Mucosa of stomach (tissue), 1 donor: ENCODE measurements around the gene ST3GAL2.

ENCODE experiments used
- H3K27me3 ChIP-seq: one replicate; pipeline ENCODE4 v1.7.0; 2013; ENCODE audit warnings: mild to moderate bottlenecking, low read length; ENCODE audit not compliant: control insufficient read depth, insufficient read depth
- H3K36me3 ChIP-seq: one replicate; pipeline ENCODE4 v1.7.0; 2013; ENCODE audit warnings: low read length; ENCODE audit not compliant: control insufficient read depth, insufficient read depth
- H3K4me1 ChIP-seq: one replicate; pipeline ENCODE4 v1.7.0; 2013; ENCODE audit warnings: mild to moderate bottlenecking, low read length; ENCODE audit not compliant: control insufficient read depth, insufficient read depth
- H3K4me3 ChIP-seq: one replicate; pipeline ENCODE4 v1.7.0; 2013; ENCODE audit warnings: low read length
- H3K9ac ChIP-seq: one replicate; pipeline ENCODE4 v1.7.0; 2013; ENCODE audit warnings: mild to moderate bottlenecking, low read length, moderate library complexity
- H3K9me3 ChIP-seq: one replicate; pipeline ENCODE4 v1.7.0; 2013; ENCODE audit warnings: mild to moderate bottlenecking, low read length, moderate library complexity; ENCODE audit not compliant: control insufficient read depth
- donor health status: Pancreatic carcinoma.

Gene ST3GAL2

GRCh38 chr16:70441406-70441990 is 2.6 kb upstream of the ST3GAL2 start:
- peaks cover 11% of the 10 kb centered on the region for H3K27me3 ChIP-seq
- H3K9ac ChIP-seq: no peak overlapping the region
- H3K4me3 ChIP-seq: no peak overlapping the region
- no peaks in the 10 kb centered on the region for H3K9me3 ChIP-seq
- H3K36me3 ChIP-seq: no peaks in the 10 kb centered on the region
- peaks cover 16% of the 10 kb centered on the region for H3K4me1 ChIP-seq

- Histone ChIP-seq H3K4me1 (peaks cover 16% of the 10 kb centered on the region), H3K9me3 (no peaks in the 10 kb centered on the region), H3K27me3 (peaks cover 11% of the 10 kb centered on the region), H3K4me3 (no peak overlapping the region), H3K9ac (peak overlapping the region; percentile 58), H3K36me3 (no peaks in the 10 kb centered on the region)
Measured at GRCh38 chr16:70440009-70440692, 1.3 kb upstream of the ST3GAL2 start.

- Histone ChIP-seq H3K4me1 (peaks cover 20% of the 10 kb centered on the region), H3K9ac (peak overlapping the region; percentile 56), H3K36me3 (no peaks in the 10 kb centered on the region), H3K4me3 (no peak overlapping the region), H3K27me3 (peaks cover 11% of the 10 kb centered on the region), H3K9me3 (no peaks in the 10 kb centered on the region)
Measured at GRCh38 chr16:70438585-70438968, 323 bp downstream of the ST3GAL2 start.

GRCh38 chr16:70437582-70438557 is 1.0 kb downstream of the ST3GAL2 start:
- H3K36me3 ChIP-seq: no peaks in the 10 kb centered on the region
- no peaks in the 10 kb centered on the region for H3K9me3 ChIP-seq
- H3K4me3 ChIP-seq: no peak overlapping the region
- H3K4me1 ChIP-seq: peaks cover 27% of the 10 kb centered on the region
- H3K27me3 ChIP-seq: peaks cover 11% of the 10 kb centered on the region
- peak overlapping the region; percentile 56 for H3K9ac ChIP-seq

GRCh38 chr16:70437017-70437581 is 1.8 kb downstream of the ST3GAL2 start:
- Histone ChIP-seq H3K9ac (no peak overlapping the region), H3K4me1 (peaks cover 32% of the 10 kb centered on the region), H3K4me3 (no peak overlapping the region), H3K27me3 (peaks cover 11% of the 10 kb centered on the region), H3K9me3 (no peaks in the 10 kb centered on the region), H3K36me3 (no peaks in the 10 kb centered on the region)

GRCh38 chr16:70434484-70435260 is 4.2 kb downstream of the ST3GAL2 start:
- Histone ChIP-seq H3K9me3 (no peaks in the 10 kb centered on the region), H3K36me3 (no peaks in the 10 kb centered on the region), H3K27me3 (peaks cover 11% of the 10 kb centered on the region), H3K4me1 (peaks cover 43% of the 10 kb centered on the region), H3K9ac (no peak overlapping the region), H3K4me3 (no peak overlapping the region)

- peaks cover 46% of the 10 kb centered on the region for H3K4me1 ChIP-seq
- no peak overlapping the region for H3K4me3 ChIP-seq
Measured at GRCh38 chr16:70433458-70434103, 5.3 kb downstream of the ST3GAL2 start.

GRCh38 chr16:70432723-70433457 is 6.0 kb downstream of the ST3GAL2 start:
- H3K4me1 ChIP-seq: peaks cover 53% of the 10 kb centered on the region
- no peaks in the 10 kb centered on the region for H3K36me3 ChIP-seq
- no peaks in the 10 kb centered on the region for H3K9me3 ChIP-seq
- no peak overlapping the region for H3K9ac ChIP-seq
- H3K27me3 ChIP-seq: peaks cover 6% of the 10 kb centered on the region
- no peak overlapping the region for H3K4me3 ChIP-seq

More at GRCh38 chr16:70433458-70434103, 5.3 kb downstream of the ST3GAL2 start:
- Histone ChIP-seq H3K9ac (no peak overlapping the region), H3K36me3 (no peaks in the 10 kb centered on the region), H3K9me3 (no peaks in the 10 kb centered on the region), H3K27me3 (peaks cover 11% of the 10 kb centered on the region)

GRCh38 chr16:70432356-70432722 is 6.6 kb downstream of the ST3GAL2 start:
- Histone ChIP-seq H3K4me3 (no peak overlapping the region), H3K36me3 (no peaks in the 10 kb centered on the region), H3K27me3 (peaks cover under 1% of the 10 kb centered on the region), H3K4me1 (peaks cover 54% of the 10 kb centered on the region), H3K9me3 (no peaks in the 10 kb centered on the region), H3K9ac (no peak overlapping the region)

- Histone ChIP-seq H3K4me1 (peaks cover 56% of the 10 kb centered on the region), H3K9me3 (no peaks in the 10 kb centered on the region), H3K9ac (no peak overlapping the region), H3K4me3 (no peak overlapping the region), H3K36me3 (no peaks in the 10 kb centered on the region), H3K27me3 (no peaks in the 10 kb centered on the region)
Measured at GRCh38 chr16:70430667-70431536, 8.0 kb downstream of the ST3GAL2 start.
